CD14-positive monocyte (primary cell): Measurements from ENCODE around the gene MLN. TPM values are rescaled to one million over a fixed set of nuclear protein-coding genes. Genes with fewer than 3 reads are reported as not detected.
"Not testable (repeated sequence)": the region's sequence is repeated elsewhere in the genome, so short reads cannot be mapped to it uniquely, and the experiment has no call there.

Source experiments
- DNase-seq, 3 donors: peaks; one replicate each; pipeline ENCODE4 v3.0.0-alpha.2; 2011 to 2022
- H2AFZ ChIP-seq: 2 replicates; pipeline ENCODE4 v1.6.0; 2012; ENCODE audit warnings: mild to moderate bottlenecking, low read depth, low read length, inconsistent platforms; ENCODE audit not compliant: insufficient read depth, poor library complexity, severe bottlenecking
- H3K27ac ChIP-seq, 2 donors: 1 replicate in 1 of 2; 2 replicates in 1 of 2; pipeline ENCODE4 v1.5.1; 2012 to 2013; ENCODE audit warnings: low read length in 2 of 2, control low read depth in 1 of 2, inconsistent platforms in 1 of 2, low read depth in 1 of 2, mild to moderate bottlenecking in 1 of 2
- H3K27me3 ChIP-seq, 2 donors: one replicate each; pipeline versions ENCODE4 v1.6.0 to v1.6.1; 2011 to 2013; ENCODE audit warnings: low read length in 2 of 2; ENCODE audit not compliant: control insufficient read depth in 2 of 2, insufficient read depth in 2 of 2
- H3K36me3 ChIP-seq, 2 donors: replicated peaks in 1 of 2; 1 replicate in 1 of 2; 2 replicates in 1 of 2; pipeline versions ENCODE4 v1.5.1 to v1.6.1; 2012 to 2013; ENCODE audit warnings: low read length in 2 of 2, control low read depth in 1 of 2, inconsistent platforms in 1 of 2, mild to moderate bottlenecking in 1 of 2; ENCODE audit not compliant: insufficient read depth in 2 of 2, control insufficient read depth in 1 of 2
- H3K4me1 ChIP-seq, 2 donors: 1 replicate in 1 of 2; 2 replicates in 1 of 2; pipeline versions ENCODE4 v1.5.1 to v1.6.1; 2012 to 2013; ENCODE audit warnings: low read length in 2 of 2, control low read depth in 1 of 2, inconsistent platforms in 1 of 2, mild to moderate bottlenecking in 1 of 2, moderate library complexity in 1 of 2; ENCODE audit not compliant: insufficient read depth in 2 of 2, control insufficient read depth in 1 of 2
- H3K4me2 ChIP-seq: replicated peaks from 2 replicates; pipeline ENCODE3; 2012; ENCODE audit warnings: low read length, moderate library complexity, mild to moderate bottlenecking; ENCODE audit not compliant: poor library complexity, severe bottlenecking; ENCODE audit errors: extremely low read depth
- H3K4me3 ChIP-seq, 3 experiments: fragments of 200-600 bp in 1 of 3; sonication (generic) in 1 of 3; replicated peaks in 1 of 3; 1 replicate in 2 of 3; 2 replicates in 1 of 3; pipeline ENCODE4 v1.5.1; 2011 to 2013; ENCODE audit warnings: low read length in 3 of 3, mild to moderate bottlenecking in 3 of 3, control low read depth in 2 of 3, low read depth in 2 of 3, inconsistent platforms in 1 of 3, moderate library complexity in 1 of 3
- H3K79me2 ChIP-seq: 2 replicates; pipeline ENCODE4 v1.6.0; 2012; ENCODE audit warnings: mild to moderate bottlenecking, control low read depth, inconsistent platforms, low read length, moderate library complexity; ENCODE audit not compliant: insufficient read depth
- H3K9ac ChIP-seq: 2 replicates; pipeline ENCODE4 v1.6.0; 2017; ENCODE audit warnings: low read length, mild to moderate bottlenecking; ENCODE audit not compliant: insufficient read depth, poor library complexity, severe bottlenecking
- H3K9me3 ChIP-seq, 2 donors: replicated peaks in 1 of 2; 1 replicate in 1 of 2; 2 replicates in 1 of 2; pipeline versions ENCODE4 v1.5.1 to v1.6.1; 2012 to 2013; ENCODE audit warnings: low read length in 2 of 2, control low read depth in 1 of 2; ENCODE audit not compliant: control insufficient read depth in 1 of 2, insufficient read depth in 1 of 2
- H4K20me1 ChIP-seq: 2 replicates; pipeline ENCODE4 v1.6.0; 2012; ENCODE audit warnings: mild to moderate bottlenecking, low read length, control low read depth, moderate library complexity; ENCODE audit not compliant: insufficient read depth
- H3K27ac Mint-ChIP-seq, 7 donors: one replicate each; pipeline ENCODE4 v1.8.0; 2020; ENCODE audit warnings: mild to moderate bottlenecking in 7 of 7, mixed read lengths in 7 of 7, moderate library complexity in 6 of 7, inconsistent platforms in 2 of 7
- H3K27me3 Mint-ChIP-seq, 3 donors: one replicate each; pipeline ENCODE4 v1.8.0; 2021 to 2022; ENCODE audit warnings: low read depth in 3 of 3, mild to moderate bottlenecking in 3 of 3, mixed read lengths in 3 of 3, moderate library complexity in 3 of 3, inconsistent platforms in 1 of 3
- H3K36me3 Mint-ChIP-seq, 2 donors: one replicate each; pipeline ENCODE4 v1.8.0; 2020; ENCODE audit warnings: mixed read lengths in 2 of 2, inconsistent platforms in 1 of 2, mild to moderate bottlenecking in 1 of 2
- H3K4me1 Mint-ChIP-seq: one replicate; pipeline ENCODE4 v1.8.0; 2020; ENCODE audit warnings: mild to moderate bottlenecking, mixed read lengths
- H3K4me3 Mint-ChIP-seq, 2 donors: one replicate each; pipeline ENCODE4 v1.8.0; 2020; ENCODE audit warnings: mild to moderate bottlenecking in 2 of 2, mixed read lengths in 2 of 2, moderate library complexity in 1 of 2
- H3K9me3 Mint-ChIP-seq, 7 donors: one replicate each; pipeline ENCODE4 v1.8.0; 2020 to 2022; ENCODE audit warnings: mixed read lengths in 7 of 7, mild to moderate bottlenecking in 6 of 7, moderate library complexity in 6 of 7, inconsistent platforms in 2 of 7
- CTCF ChIP-seq: fragments of 200-600 bp; IDR thresholded peaks from one replicate; pipeline ENCODE4 v1.8.0; 2022; ENCODE audit warnings: antibody characterized with exemption, mild to moderate bottlenecking
- WGBS: methylation state at CpG from one replicate; pipeline ENCODE4 v1.1.5; 2013; ENCODE audit warnings: missing lambda C conversion rate; ENCODE audit not compliant: insufficient coverage; 5-methylcytosine and 5-hydroxymethylcytosine counted together
- intact Hi-C, 2 donors: fragments of 100-400 bp; cut with micrococcal nuclease; formaldehyde crosslinking; loops; one replicate each; pipeline versions ENCODE4 v1.15.0 to v1.15.1; 2023
- polyA plus RNA-seq, 3 donors: library from polyadenylated mRNA; depleted of rRNA in 1 of 3; unstranded in 2 of 3; stranded (reverse) in 1 of 3; fragments of 300-500 nt in 2 of 3; fragments of >200 nt in 1 of 3; fragmentation: Illumina TruSeq in 2 of 3; gene quantifications; 1 replicate in 2 of 3; 2 replicates in 1 of 3; pipeline ENCODE4 v1.2.3, GENCODE V29; 2012 to 2021

The MLN gene
- polyA plus RNA-seq, 3 donors = not detected

- H3K9ac ChIP-seq = no peak overlapping the region
- Mint-ChIP-seq H3K4me1 (peaks cover 1% of the 10 kb centered on the region), H3K27ac (no peak overlapping the region), H3K36me3 (no peaks in the 10 kb centered on the region), H3K9me3 (peaks cover 0 to 15% (median 8%) of the 10 kb centered on the region in 7 donors), H3K4me3 (no peak overlapping the region), H3K27me3 (peaks cover 6 to 20% (median 14%) of the 10 kb centered on the region in 3 donors)
- no peak for DNase-seq
- H3K27ac ChIP-seq = no peak overlapping the region
- H3K4me1 ChIP-seq = no peaks in the 10 kb centered on the region
- H3K36me3 ChIP-seq = no peaks in the 10 kb centered on the region
- no peak for TF ChIP-seq CTCF
- no peak overlapping the region for H3K4me3 ChIP-seq
- H4K20me1 ChIP-seq = no peaks in the 10 kb centered on the region
- no peak overlapping the region for H3K4me2 ChIP-seq
- peaks cover 0 to 5% of the 10 kb centered on the region in 2 donors for H3K9me3 ChIP-seq
- WGBS = 100% methylated on average over 1 of the region's 6 CpGs
- intact Hi-C loops = no loop called here
- no peak overlapping the region for H2AFZ ChIP-seq
- no peaks in the 10 kb centered on the region for H3K79me2 ChIP-seq
- no peaks in the 10 kb centered on the region for H3K27me3 ChIP-seq
These were observed 29.8 kb upstream of the MLN start for GRCh38 chr6:33833599-33833998.

- H3K4me1 Mint-ChIP-seq, H3K27ac ChIP-seq, H3K79me2 ChIP-seq, H3K9me3 ChIP-seq, H3K36me3 Mint-ChIP-seq, H3K4me3 Mint-ChIP-seq, H3K4me1 ChIP-seq, intact Hi-C loops, H2AFZ ChIP-seq, H3K9ac ChIP-seq, H3K4me3 ChIP-seq, H3K4me2 ChIP-seq, H4K20me1 ChIP-seq, DNase-seq, H3K27ac Mint-ChIP-seq, H3K36me3 ChIP-seq, H3K27me3 ChIP-seq: not testable (repeated sequence)
- no CpG with 5 or more reads among the region's 32 CpGs for WGBS
- Mint-ChIP-seq H3K27me3 (peaks cover 3 to 16% (median 15%) of the 10 kb centered on the region in 3 donors), H3K9me3 (peaks cover 0 to 15% (median 8%) of the 10 kb centered on the region in 7 donors)
These were observed 29.0 kb upstream of the MLN start for GRCh38 chr6:33832831-33833230.

GRCh38 chr6:33831725-33832124 is 27.9 kb upstream of the MLN start:
- H3K9me3 ChIP-seq, H3K4me1 Mint-ChIP-seq, H3K79me2 ChIP-seq, intact Hi-C loops, H3K27me3 ChIP-seq, H3K4me1 ChIP-seq, DNase-seq, H3K4me3 ChIP-seq, H4K20me1 ChIP-seq, H3K4me3 Mint-ChIP-seq, H3K27ac Mint-ChIP-seq, H3K9ac ChIP-seq, H3K27ac ChIP-seq, H2AFZ ChIP-seq, H3K36me3 Mint-ChIP-seq, H3K36me3 ChIP-seq, H3K4me2 ChIP-seq: not testable (repeated sequence)
- Mint-ChIP-seq H3K27me3 (peaks cover 4 to 15% (median 14%) of the 10 kb centered on the region in 3 donors), H3K9me3 (peaks cover 0 to 10% (median 3%) of the 10 kb centered on the region in 7 donors)
- 100% methylated on average over 1 of the region's 5 CpGs for WGBS
